Measurements from ENCODE around the gene PEX11B. TPM values are rescaled to one million over a fixed set of nuclear protein-coding genes. Genes with fewer than 3 reads are reported as not detected.

PEX11B gene
- total and polyA plus RNA-seq, 2 donors (not counting 3 experiments of a cell fraction or from before 2014, with no cell fraction given) = 30.5 to 42.5 TPM

DNA sequence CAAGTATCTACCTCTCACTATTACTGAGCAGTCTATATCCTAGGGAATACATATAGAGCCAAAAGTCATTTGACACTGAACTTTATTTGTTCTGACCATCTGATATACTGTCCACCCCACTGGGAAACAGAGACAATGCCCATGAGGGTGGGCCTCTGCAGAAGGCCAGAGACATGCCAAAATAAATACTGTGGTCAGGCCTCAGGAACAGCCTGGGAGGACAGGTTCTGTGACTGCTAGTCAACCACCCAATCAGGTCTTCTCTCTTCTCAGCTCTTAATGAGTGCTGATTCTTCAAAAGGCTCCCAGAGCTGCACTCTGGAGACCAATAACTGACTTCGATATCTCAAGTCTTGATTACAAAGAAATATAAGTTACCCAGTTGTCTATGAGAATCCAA lies 27.4 kb downstream of the PEX11B start:
- H3K9me3 ChIP-seq (replicated peaks; ENCODE audit: control insufficient read depth, insufficient read depth, low read length) = no peaks in the 10 kb centered on the region
- dilution Hi-C loops (cut with MboI; ENCODE audit: extremely low pct_ligation_motif_present, low sequenced_read_pairs) = no loop called here
- no peak overlapping the region for H3K4me3 ChIP-seq (replicated peaks in 1 of 3; ENCODE audit: insufficient read depth in 1 of 3, low read depth in 1 of 3, low read length in 3 of 3)
- H3K27me3 ChIP-seq (ENCODE audit: control insufficient read depth in 2 of 2, insufficient read depth in 2 of 2, low read length in 2 of 2) = no peaks in the 10 kb centered on the region
- peaks cover 35% of the 10 kb centered on the region for H3K4me1 ChIP-seq (ENCODE audit: control insufficient read depth, extremely low read depth, insufficient read depth, low read length)
- ChIA-PET CTCF (interaction anchor here (0.7 to 8.9 kb wide), 28 partner anchors 8 to 145 kb away, joined by 3 to 280 read pairs (median 12); partner anchors contain the start of genes ANKRD34A, ITGA10, LIX1L and NUDT17), POLR2A (interaction anchor here (0.7 to 3.7 kb wide), 5 partner anchors 15 to 67 kb away, joined by 6 to 28 read pairs (median 7); partner anchors contain the start of genes ITGA10, LIX1L and PIAS3)
- H3K4me2 ChIP-seq (ENCODE audit: insufficient read depth, low read length) = peak overlapping the region; percentile 55
- DNase-seq (ENCODE audit: low read depth, low spot score) (peak; percentile 72), FAIRE-seq (no peak)
- H3K9me1 ChIP-seq (replicated peaks; ENCODE audit: control insufficient read depth, extremely low read depth, insufficient read depth, low read length) = no peaks in the 10 kb centered on the region
- H3K9ac ChIP-seq (replicated peaks; ENCODE audit: extremely low read depth, insufficient read depth, low read length) = peak overlapping the region; percentile 30
- H3K79me2 ChIP-seq (ENCODE audit: control insufficient read depth, insufficient read depth, low read length) = no peaks in the 10 kb centered on the region
- intact Hi-C loops (cut with micrococcal nuclease) = loop anchor here (1.0 to 5.0 kb wide), 7 partner anchors 19 to 122 kb away; partner anchors contain the start of genes ITGA10, PIAS3 and RBM8A
- no peaks in the 10 kb centered on the region for H4K20me1 ChIP-seq (replicated peaks; ENCODE audit: control insufficient read depth, extremely low read depth, insufficient read depth, low read length)
- peak overlapping the region; percentile 58 for H3K27ac ChIP-seq (ENCODE audit: insufficient read depth, low read depth, low read length)
- peaks cover 2 to 6% of the 10 kb centered on the region in 2 experiments for H3K36me3 ChIP-seq (ENCODE audit: control insufficient read depth in 2 of 2, extremely low read depth in 1 of 2, insufficient read depth in 2 of 2, low read length in 2 of 2)
- no TSS peak for BruUV-seq (replicated peaks)
- peak overlapping the region; percentile 52 for H2AFZ ChIP-seq (ENCODE audit: low read depth, low read length)
- TF ChIP-seq GATA2 (IDR thresholded peaks at IDR 0.05; ENCODE audit: insufficient read depth, insufficient read length, low read depth, low read length) (peak; percentile 25), POLR2AphosphoS5 (IDR thresholded peaks at IDR 0.05; ENCODE audit: insufficient read depth, low read depth, low read length) (peak; percentile 44), JUN (IDR thresholded peaks at IDR 0.05; ENCODE audit: borderline replicate concordance, insufficient read depth, insufficient read length, low read depth) (no peak), POLR2A (IDR thresholded peaks at IDR 0.05; ENCODE audit: low read depth, low read length) (peak; percentile 33)

DNA sequence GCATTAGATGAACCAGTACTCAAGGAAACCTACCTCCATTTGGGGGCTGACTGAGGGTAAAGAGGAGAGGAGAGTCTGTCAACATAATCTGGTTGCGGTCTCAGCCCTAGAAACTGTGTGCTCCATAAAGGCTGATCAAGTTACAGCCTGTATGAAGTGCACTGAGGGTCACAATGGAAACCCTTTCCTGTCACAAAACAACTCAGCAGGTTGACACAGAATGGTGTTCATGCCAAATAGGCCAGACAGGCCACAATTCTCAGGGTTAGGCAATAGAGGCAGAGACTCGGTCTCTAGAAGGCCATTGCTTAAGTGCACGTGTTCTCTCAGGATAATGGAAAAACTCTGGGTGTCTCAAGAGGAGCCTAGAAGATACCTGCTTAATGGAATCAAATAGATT lies 28.8 kb downstream of the PEX11B start:
- DNase-seq (ENCODE audit: low read depth, low spot score) (no peak), FAIRE-seq (no peak)
- dilution Hi-C loops (cut with MboI; ENCODE audit: extremely low pct_ligation_motif_present, low sequenced_read_pairs) (no loop called here), intact Hi-C loops (cut with micrococcal nuclease) (loop anchor here (5.0 kb wide), 1 partner anchor 38 kb away; the partner anchor contains the start of gene RBM8A)
- Histone ChIP-seq H3K9me3 (replicated peaks; ENCODE audit: control insufficient read depth, insufficient read depth, low read length) (no peaks in the 10 kb centered on the region), H3K36me3 (ENCODE audit: control insufficient read depth in 2 of 2, extremely low read depth in 1 of 2, insufficient read depth in 2 of 2, low read length in 2 of 2) (peaks cover 0 to 2% of the 10 kb centered on the region in 2 experiments), H3K9me1 (replicated peaks; ENCODE audit: control insufficient read depth, extremely low read depth, insufficient read depth, low read length) (no peaks in the 10 kb centered on the region), H2AFZ (ENCODE audit: low read depth, low read length) (no peak overlapping the region), H3K79me2 (ENCODE audit: control insufficient read depth, insufficient read depth, low read length) (no peaks in the 10 kb centered on the region), H3K4me3 (replicated peaks in 1 of 3; ENCODE audit: insufficient read depth in 1 of 3, low read depth in 1 of 3, low read length in 3 of 3) (no peak overlapping the region), H4K20me1 (replicated peaks; ENCODE audit: control insufficient read depth, extremely low read depth, insufficient read depth, low read length) (no peaks in the 10 kb centered on the region), H3K27ac (ENCODE audit: insufficient read depth, low read depth, low read length) (no peak overlapping the region), H3K9ac (replicated peaks; ENCODE audit: extremely low read depth, insufficient read depth, low read length) (no peak overlapping the region), H3K27me3 (ENCODE audit: control insufficient read depth in 2 of 2, insufficient read depth in 2 of 2, low read length in 2 of 2) (no peaks in the 10 kb centered on the region), H3K4me1 (ENCODE audit: control insufficient read depth, extremely low read depth, insufficient read depth, low read length) (peaks cover 43% of the 10 kb centered on the region), H3K4me2 (ENCODE audit: insufficient read depth, low read length) (no peak overlapping the region)
- BruUV-seq (replicated peaks) = no TSS peak
- no peak for TF ChIP-seq MYC (IDR thresholded peaks at IDR 0.05; ENCODE audit: low read depth, low read length)
- no peak for TF ChIP-seq POLR2A (IDR thresholded peaks at IDR 0.05; ENCODE audit: low read depth, low read length)
- no peak for TF ChIP-seq MAX (IDR thresholded peaks at IDR 0.05; ENCODE audit: insufficient read depth, insufficient read length)
- POLR2A ChIA-PET = no interaction called here
- CTCF ChIA-PET = interaction anchor here (0.6 to 8.9 kb wide), 4 partner anchors 19 to 149 kb away, joined by 4 to 280 read pairs (median 94); partner anchors contain the start of genes ITGA10 and NUDT17

All from endothelial cell of umbilical vein (primary cell).